ENCODE data around the gene SPRR2F. TPM values are rescaled to one million over a fixed set of nuclear protein-coding genes. Genes with fewer than 3 reads are reported as not detected.
"Not testable (repeated sequence)": the region's sequence is repeated elsewhere in the genome, so short reads cannot be mapped to it uniquely, and the experiment has no call there.

Gene SPRR2F
- total RNA-seq, 4 donors from 2014 or later, result 7.7 to 12.0 TPM; not detected in 2

DNA sequence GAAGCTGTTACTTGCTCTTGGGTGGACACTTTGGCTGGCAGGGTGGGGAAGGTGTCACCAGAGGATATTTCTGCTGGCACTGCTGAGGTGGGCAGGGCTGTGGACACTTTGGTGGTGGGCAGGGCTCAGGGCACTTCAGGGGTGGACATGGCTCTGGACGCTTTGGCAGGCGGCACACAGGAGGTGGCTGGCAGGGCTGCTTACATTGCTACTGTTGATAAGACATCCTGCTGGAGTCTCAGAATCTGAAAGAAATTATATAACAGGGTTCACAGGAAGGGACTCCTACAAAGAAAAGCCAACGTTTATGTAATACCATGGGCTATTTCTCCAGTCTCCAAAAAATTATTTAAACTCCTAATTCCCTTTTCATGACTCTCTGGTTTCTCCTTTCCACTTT is 27.2 kb upstream of the SPRR2F start:
- H3K4me1 ChIP-seq, result no peaks in the 10 kb centered on the region
- H3K4me3 ChIP-seq, result no peak overlapping the region
- H3K27me3 ChIP-seq, result peaks cover 3% of the 10 kb centered on the region
- no peaks in the 10 kb centered on the region for H3K9me3 ChIP-seq
- no peaks in the 10 kb centered on the region for H3K36me3 ChIP-seq
- no peak overlapping the region for H3K27ac ChIP-seq
- 12 to 14% methylated on average over 1 of the region's 3 CpGs for WGBS, 2 donors (ENCODE audit: low coverage in 1 of 2)
- ATAC-seq, result no peak
- TF ChIP-seq POLR2AphosphoS5 (IDR thresholded peaks at IDR 0.05) (no peak), EP300 (IDR thresholded peaks at IDR 0.05) (no peak), POLR2A (IDR thresholded peaks at IDR 0.05) (no peak)
- TF ChIP-seq, protein P1, sequence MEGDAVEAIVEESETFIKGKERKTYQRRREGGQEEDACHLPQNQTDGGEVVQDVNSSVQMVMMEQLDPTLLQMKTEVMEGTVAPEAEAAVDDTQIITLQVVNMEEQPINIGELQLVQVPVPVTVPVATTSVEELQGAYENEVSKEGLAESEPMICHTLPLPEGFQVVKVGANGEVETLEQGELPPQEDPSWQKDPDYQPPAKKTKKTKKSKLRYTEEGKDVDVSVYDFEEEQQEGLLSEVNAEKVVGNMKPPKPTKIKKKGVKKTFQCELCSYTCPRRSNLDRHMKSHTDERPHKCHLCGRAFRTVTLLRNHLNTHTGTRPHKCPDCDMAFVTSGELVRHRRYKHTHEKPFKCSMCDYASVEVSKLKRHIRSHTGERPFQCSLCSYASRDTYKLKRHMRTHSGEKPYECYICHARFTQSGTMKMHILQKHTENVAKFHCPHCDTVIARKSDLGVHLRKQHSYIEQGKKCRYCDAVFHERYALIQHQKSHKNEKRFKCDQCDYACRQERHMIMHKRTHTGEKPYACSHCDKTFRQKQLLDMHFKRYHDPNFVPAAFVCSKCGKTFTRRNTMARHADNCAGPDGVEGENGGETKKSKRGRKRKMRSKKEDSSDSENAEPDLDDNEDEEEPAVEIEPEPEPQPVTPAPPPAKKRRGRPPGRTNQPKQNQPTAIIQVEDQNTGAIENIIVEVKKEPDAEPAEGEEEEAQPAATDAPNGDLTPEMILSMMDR (IDR thresholded peaks at IDR 0.05), result no peak

DNA sequence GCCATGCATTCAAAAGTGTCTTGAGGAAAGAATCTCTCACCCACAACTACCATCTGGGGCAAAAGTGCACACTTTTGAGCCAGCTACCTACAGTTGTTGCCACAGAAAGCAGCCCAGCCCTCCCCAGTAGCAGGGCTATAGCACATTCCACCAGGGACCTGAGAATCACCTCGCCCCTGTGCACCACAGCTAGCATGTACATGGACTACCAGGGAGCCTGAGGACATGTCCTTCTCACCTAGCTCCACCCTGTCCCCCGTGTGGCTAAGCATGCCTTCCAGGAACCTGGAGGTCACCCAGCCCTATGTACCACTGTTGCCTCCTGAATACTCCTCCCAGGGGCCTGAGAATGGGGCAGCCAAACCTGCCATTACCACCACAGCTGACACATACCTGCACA is 20.4 kb upstream of the SPRR2F start:
- H3K9me3 ChIP-seq, result no peaks in the 10 kb centered on the region
- H3K27ac ChIP-seq, result no peak overlapping the region
- H3K27me3 ChIP-seq, result no peaks in the 10 kb centered on the region
- no peaks in the 10 kb centered on the region for H3K36me3 ChIP-seq
- no peaks in the 10 kb centered on the region for H3K4me1 ChIP-seq
- ATAC-seq, result no peak
- no CpG with 5 or more reads among the region's 2 CpGs for WGBS, 2 donors (ENCODE audit: low coverage in 1 of 2)
- TF ChIP-seq POLR2AphosphoS5 (IDR thresholded peaks at IDR 0.05), result no peak
- TF ChIP-seq EP300 (IDR thresholded peaks at IDR 0.05), result no peak
- TF ChIP-seq, protein P1 (IDR thresholded peaks at IDR 0.05), result no peak
- TF ChIP-seq POLR2A (IDR thresholded peaks at IDR 0.05), result no peak
- no peak overlapping the region for H3K4me3 ChIP-seq

DNA sequence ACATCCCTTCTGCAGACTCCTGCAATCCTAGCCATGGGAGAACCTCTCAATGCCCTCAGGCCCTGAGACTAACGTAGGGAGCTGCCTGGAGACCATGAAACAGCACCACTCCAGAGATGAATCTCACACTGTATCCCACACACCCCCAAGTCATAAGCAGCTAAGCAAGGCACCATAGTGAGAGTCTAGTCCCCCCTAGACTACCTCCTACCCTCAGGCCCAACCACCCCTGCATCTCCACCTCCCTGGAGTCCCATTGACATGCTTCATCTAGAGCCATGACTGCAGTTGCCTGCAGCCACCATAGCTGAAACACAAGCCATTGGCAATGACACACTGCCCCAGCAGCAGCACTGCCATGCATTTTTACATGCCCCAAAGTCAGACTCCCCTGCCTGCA is 20.0 kb upstream of the SPRR2F start:
- no peaks in the 10 kb centered on the region for H3K27me3 ChIP-seq
- TF ChIP-seq POLR2AphosphoS5 (IDR thresholded peaks at IDR 0.05) (no peak), POLR2A (IDR thresholded peaks at IDR 0.05) (no peak), EP300 (IDR thresholded peaks at IDR 0.05) (no peak)
- TF ChIP-seq, protein P1 (IDR thresholded peaks at IDR 0.05), result no peak
- 40 to 60% methylated on average over 1 of the region's 1 CpG for WGBS, 2 donors (ENCODE audit: low coverage in 1 of 2)
- no peaks in the 10 kb centered on the region for H3K9me3 ChIP-seq
- no peak for ATAC-seq
- H3K27ac ChIP-seq, result no peak overlapping the region
- no peak overlapping the region for H3K4me3 ChIP-seq
- H3K36me3 ChIP-seq, result no peaks in the 10 kb centered on the region
- H3K4me1 ChIP-seq, result no peaks in the 10 kb centered on the region

DNA sequence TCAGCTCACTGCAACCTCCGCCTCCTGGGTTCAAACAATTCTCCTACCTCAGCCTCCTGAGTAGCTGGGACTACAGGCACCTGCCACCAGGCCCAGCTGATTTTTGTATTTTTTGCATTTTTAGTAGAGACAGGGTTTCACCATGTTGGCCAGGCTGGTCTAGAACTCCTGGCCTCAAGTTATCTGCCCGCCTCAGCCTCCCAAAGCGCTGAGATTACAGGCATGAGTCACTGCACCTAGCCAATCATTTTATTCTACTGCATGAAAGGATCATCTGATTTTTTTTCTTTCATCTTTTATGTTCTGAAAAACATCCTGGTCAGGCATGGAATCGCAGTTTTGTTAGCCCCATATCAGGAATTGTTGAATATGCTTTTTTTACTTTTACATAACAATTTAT is 15.4 kb upstream of the SPRR2F start:
- ATAC-seq, result not testable (repeated sequence)

DNA sequence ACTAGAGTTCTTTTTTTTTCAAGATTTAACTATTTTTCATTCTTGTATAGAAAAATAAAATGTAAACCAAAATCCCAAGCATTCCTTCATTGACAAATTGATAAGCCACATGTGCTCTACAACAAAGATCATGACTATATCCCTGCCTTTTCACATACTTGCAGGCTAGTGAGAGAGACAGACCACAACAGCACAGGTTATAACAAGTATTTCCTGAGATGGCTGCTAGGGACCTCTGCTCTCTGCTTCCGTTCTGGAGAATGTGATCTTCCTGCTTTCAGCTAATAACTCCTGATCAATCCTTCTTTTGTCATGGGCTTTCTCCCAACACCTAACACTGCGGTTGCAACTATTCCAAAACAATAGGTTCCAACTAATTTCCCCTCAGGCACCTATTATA is 14.0 kb upstream of the SPRR2F start:
- Histone ChIP-seq H3K27ac (no peak overlapping the region), H3K4me3 (no peak overlapping the region), H3K36me3 (no peaks in the 10 kb centered on the region), H3K27me3 (no peaks in the 10 kb centered on the region), H3K4me1 (no peaks in the 10 kb centered on the region), H3K9me3 (peaks cover 0 to 26% (median 0%) of the 10 kb centered on the region in 3 donors)
- TF ChIP-seq, protein P1 (IDR thresholded peaks at IDR 0.05), result no peak
- ATAC-seq, result no peak
- 36 to 53% methylated on average over 2 of the region's 2 CpGs for WGBS, 2 donors (ENCODE audit: low coverage in 1 of 2)

More for the DNA sequence above, 15.4 kb upstream of the SPRR2F start:
- peaks cover 0 to 15% (median 0%) of the 10 kb centered on the region in 3 donors for H3K9me3 ChIP-seq
- not testable (repeated sequence) for H3K27me3 ChIP-seq, H3K4me3 ChIP-seq, H3K36me3 ChIP-seq, H3K27ac ChIP-seq, H3K4me1 ChIP-seq
- 63 to 83% methylated on average over 1 to 4 of the region's 4 CpGs for WGBS, 2 donors (ENCODE audit: low coverage in 1 of 2)

DNA sequence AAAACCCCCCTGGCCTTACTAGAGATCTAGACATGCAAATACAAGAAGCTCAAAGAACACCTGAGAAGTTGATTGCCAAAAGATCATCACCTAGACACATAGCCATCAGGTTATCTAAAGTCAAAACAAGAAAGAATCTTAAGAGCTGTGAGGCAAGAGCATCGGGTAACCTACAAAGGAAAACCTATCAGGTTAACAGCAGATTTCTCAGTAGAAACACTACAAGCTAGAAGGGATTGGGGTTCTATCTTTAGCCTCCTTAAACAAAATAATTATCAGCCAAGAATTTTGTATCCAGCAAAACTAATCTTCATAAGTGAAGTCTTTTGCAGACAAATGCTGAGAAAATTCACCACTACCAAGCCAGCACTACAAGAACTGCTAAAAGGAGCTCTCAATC is 12.2 kb upstream of the SPRR2F start:
- no peak overlapping the region for H3K4me3 ChIP-seq
- TF ChIP-seq EP300 (IDR thresholded peaks at IDR 0.05) (no peak), POLR2A (IDR thresholded peaks at IDR 0.05) (no peak), POLR2AphosphoS5 (IDR thresholded peaks at IDR 0.05) (no peak)
- TF ChIP-seq, protein P1 (IDR thresholded peaks at IDR 0.05), result no peak
- no peak for ATAC-seq
- H3K27ac ChIP-seq, result no peak overlapping the region
- no peaks in the 10 kb centered on the region for H3K36me3 ChIP-seq
- 89 to 100% methylated on average over 1 of the region's 1 CpG for WGBS, 2 donors (ENCODE audit: low coverage in 1 of 2)
- H3K27me3 ChIP-seq, result no peaks in the 10 kb centered on the region
- no peaks in the 10 kb centered on the region for H3K4me1 ChIP-seq
- H3K9me3 ChIP-seq, result peaks cover 0 to 26% (median 0%) of the 10 kb centered on the region in 3 donors

DNA sequence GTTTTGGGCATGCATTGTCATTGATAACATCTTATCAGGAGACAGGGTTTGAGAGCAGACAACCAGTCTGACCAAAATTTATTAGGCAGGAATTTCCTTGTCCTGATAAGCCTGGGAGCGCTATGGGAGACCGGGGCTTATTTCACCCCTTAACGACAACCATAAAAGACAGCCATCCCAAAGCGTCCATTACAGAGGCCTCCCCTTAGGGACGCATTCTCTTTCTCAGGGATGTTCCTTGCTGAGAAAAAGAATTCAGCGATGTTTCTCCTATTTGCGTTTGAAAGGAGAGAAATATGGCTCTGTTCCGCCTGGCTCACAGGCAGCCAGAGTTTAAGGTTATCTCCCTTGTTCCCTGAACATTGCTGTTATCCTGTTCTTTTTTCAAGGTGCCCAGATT is 10.5 kb upstream of the SPRR2F start:
- ATAC-seq, H3K36me3 ChIP-seq, H3K27ac ChIP-seq, H3K4me1 ChIP-seq, H3K4me3 ChIP-seq, H3K27me3 ChIP-seq: not testable (repeated sequence)
- 79 to 88% methylated on average over 5 to 8 of the region's 8 CpGs for WGBS, 2 donors (ENCODE audit: low coverage in 1 of 2)
- peaks cover 0 to 26% (median 0%) of the 10 kb centered on the region in 3 donors for H3K9me3 ChIP-seq

All from gastroesophageal sphincter (tissue), 4 donors.